Prostate gland (tissue), 2 donors: ENCODE data around the gene GSG1L.

Experiments used
- POLR2A ChIP-seq: fragments of 450-650 bp; IDR thresholded peaks from one replicate; pipeline ENCODE4 v1.6.1; 2016; ENCODE audit warnings: antibody characterized with exemption, mild to moderate bottlenecking
- TF ChIP-seq, protein P1 (sequence below), 4 experiments: fragments of 200-600 bp in 2 of 4; fragments of 450-650 bp in 2 of 4; sonication (generic) in 2 of 4; IDR thresholded peaks; 1 replicate in 3 of 4; 2 replicates in 1 of 4; pipeline ENCODE4 v1.5.1; 2016 to 2019; ENCODE audit warnings: antibody characterized with exemption in 4 of 4, mild to moderate bottlenecking in 2 of 4, moderate library complexity in 2 of 4

GRCh38 chr16:27962197-27962596, 101.3 kb downstream of the GSG1L start:
- TF ChIP-seq, protein P1, sequence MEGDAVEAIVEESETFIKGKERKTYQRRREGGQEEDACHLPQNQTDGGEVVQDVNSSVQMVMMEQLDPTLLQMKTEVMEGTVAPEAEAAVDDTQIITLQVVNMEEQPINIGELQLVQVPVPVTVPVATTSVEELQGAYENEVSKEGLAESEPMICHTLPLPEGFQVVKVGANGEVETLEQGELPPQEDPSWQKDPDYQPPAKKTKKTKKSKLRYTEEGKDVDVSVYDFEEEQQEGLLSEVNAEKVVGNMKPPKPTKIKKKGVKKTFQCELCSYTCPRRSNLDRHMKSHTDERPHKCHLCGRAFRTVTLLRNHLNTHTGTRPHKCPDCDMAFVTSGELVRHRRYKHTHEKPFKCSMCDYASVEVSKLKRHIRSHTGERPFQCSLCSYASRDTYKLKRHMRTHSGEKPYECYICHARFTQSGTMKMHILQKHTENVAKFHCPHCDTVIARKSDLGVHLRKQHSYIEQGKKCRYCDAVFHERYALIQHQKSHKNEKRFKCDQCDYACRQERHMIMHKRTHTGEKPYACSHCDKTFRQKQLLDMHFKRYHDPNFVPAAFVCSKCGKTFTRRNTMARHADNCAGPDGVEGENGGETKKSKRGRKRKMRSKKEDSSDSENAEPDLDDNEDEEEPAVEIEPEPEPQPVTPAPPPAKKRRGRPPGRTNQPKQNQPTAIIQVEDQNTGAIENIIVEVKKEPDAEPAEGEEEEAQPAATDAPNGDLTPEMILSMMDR (IDR thresholded peaks at IDR 0.05), result no peak
- no peak for TF ChIP-seq POLR2A
